Osteocyte (in vitro differentiated cells): ENCODE measurements around the gene SYNE1. TPM values are rescaled to one million over a fixed set of nuclear protein-coding genes. Genes with fewer than 3 reads are reported as not detected.

ENCODE experiments used
- DNase-seq: peaks from one replicate; pipeline ENCODE4 v3.0.0; 2021; ENCODE audit warnings: mixed read lengths; ENCODE audit not compliant: unreplicated experiment; ENCODE audit errors: extremely low spot score
- H3K27ac Mint-ChIP-seq: one replicate; pipeline ENCODE4 v1.8.0; 2021; ENCODE audit warnings: mild to moderate bottlenecking, mixed read lengths; ENCODE audit not compliant: unreplicated experiment
- H3K27me3 Mint-ChIP-seq: one replicate; pipeline ENCODE4 v1.8.0; 2021; ENCODE audit warnings: mixed read lengths; ENCODE audit not compliant: unreplicated experiment
- H3K36me3 Mint-ChIP-seq: one replicate; pipeline ENCODE4 v1.8.0; 2021; ENCODE audit warnings: mixed read lengths; ENCODE audit not compliant: unreplicated experiment
- H3K4me1 Mint-ChIP-seq: one replicate; pipeline ENCODE4 v1.8.0; 2021; ENCODE audit warnings: mixed read lengths; ENCODE audit not compliant: unreplicated experiment
- H3K4me3 Mint-ChIP-seq: one replicate; pipeline ENCODE4 v1.8.0; 2021; ENCODE audit warnings: mild to moderate bottlenecking, moderate library complexity, mixed read lengths; ENCODE audit not compliant: unreplicated experiment
- H3K9me3 Mint-ChIP-seq: one replicate; pipeline ENCODE4 v1.8.0; 2021; ENCODE audit warnings: mixed read lengths; ENCODE audit not compliant: unreplicated experiment
- CTCF ChIP-seq: fragments of 200-600 bp; sonication (generic); IDR thresholded peaks from 2 replicates; pipeline ENCODE4 v1.5.0; 2021; ENCODE audit warnings: antibody characterized with exemption, mild to moderate bottlenecking, moderate library complexity
- total RNA-seq: library from RNA; stranded (reverse); gene quantifications from 2 replicates; pipeline ENCODE4 v1.2.1, GENCODE V29; 2021

Gene SYNE1
- total RNA-seq, 1 donor from 2014 or later, result 130 TPM

- H3K36me3 Mint-ChIP-seq, result peaks cover 2% of the 10 kb centered on the region
- TF ChIP-seq CTCF, result no peak
- peaks cover 9% of the 10 kb centered on the region for H3K9me3 Mint-ChIP-seq
- no peaks in the 10 kb centered on the region for H3K27me3 Mint-ChIP-seq
- H3K27ac Mint-ChIP-seq, result no peak overlapping the region
- no peak for DNase-seq
- peaks cover 16% of the 10 kb centered on the region for H3K4me1 Mint-ChIP-seq
- H3K4me3 Mint-ChIP-seq, result no peak overlapping the region
Measured at GRCh38 chr6:152110886-152111820, 526.0 kb downstream of the SYNE1 start.

GRCh38 chr6:152107973-152108372 is 529.2 kb downstream of the SYNE1 start:
- no peak for DNase-seq
- TF ChIP-seq CTCF, result no peak
- Mint-ChIP-seq H3K4me3 (no peak overlapping the region), H3K27ac (no peak overlapping the region), H3K36me3 (peaks cover 2% of the 10 kb centered on the region), H3K4me1 (peaks cover 16% of the 10 kb centered on the region), H3K9me3 (peaks cover 9% of the 10 kb centered on the region), H3K27me3 (no peaks in the 10 kb centered on the region)

- Mint-ChIP-seq H3K36me3 (no peaks in the 10 kb centered on the region), H3K9me3 (no peaks in the 10 kb centered on the region), H3K27me3 (no peaks in the 10 kb centered on the region), H3K4me3 (no peak overlapping the region), H3K27ac (peak overlapping the region; percentile 47), H3K4me1 (peaks cover 50% of the 10 kb centered on the region)
- DNase-seq, result no peak
- no peak for TF ChIP-seq CTCF
Measured at GRCh38 chr6:152100183-152100618, 537.0 kb downstream of the SYNE1 start.

GRCh38 chr6:152099446-152100182 is 537.5 kb downstream of the SYNE1 start:
- peaks cover 55% of the 10 kb centered on the region for H3K4me1 Mint-ChIP-seq
- TF ChIP-seq CTCF, result no peak
- H3K36me3 Mint-ChIP-seq, result no peaks in the 10 kb centered on the region
- H3K27ac Mint-ChIP-seq, result peak overlapping the region; percentile 0
- H3K27me3 Mint-ChIP-seq, result no peaks in the 10 kb centered on the region
- DNase-seq, result no peak
- no peak overlapping the region for H3K4me3 Mint-ChIP-seq
- no peaks in the 10 kb centered on the region for H3K9me3 Mint-ChIP-seq

GRCh38 chr6:152098683-152099082 is 538.5 kb downstream of the SYNE1 start:
- H3K27ac Mint-ChIP-seq, result no peak overlapping the region
- no peak for TF ChIP-seq CTCF
- no peaks in the 10 kb centered on the region for H3K9me3 Mint-ChIP-seq
- DNase-seq, result no peak
- no peak overlapping the region for H3K4me3 Mint-ChIP-seq
- H3K36me3 Mint-ChIP-seq, result no peaks in the 10 kb centered on the region
- no peaks in the 10 kb centered on the region for H3K27me3 Mint-ChIP-seq
- H3K4me1 Mint-ChIP-seq, result peaks cover 62% of the 10 kb centered on the region
